Vagina (tissue), 2 donors: ENCODE results near the gene EZH2. TPM values are rescaled to one million over a fixed set of nuclear protein-coding genes. Genes with fewer than 3 reads are reported as not detected.

Experiments used
- DNase-seq, 2 donors: peaks; one replicate each; pipeline ENCODE4 v3.0.0-alpha.2; 2017; ENCODE audit errors: extremely low spot score in 2 of 2
- H3K27ac ChIP-seq: fragments of 200-600 bp; sonication (generic); one replicate; pipeline ENCODE4 v1.5.1; 2019
- H3K27me3 ChIP-seq: fragments of 200-600 bp; sonication (generic); one replicate; pipeline ENCODE4 v1.5.1; 2019
- H3K36me3 ChIP-seq, 2 donors: fragments of 200-600 bp; sonication (generic); one replicate each; pipeline ENCODE4 v1.5.1; 2017 to 2019
- H3K4me1 ChIP-seq: fragments of 200-600 bp; sonication (generic); one replicate; pipeline ENCODE4 v1.5.1; 2019
- H3K4me3 ChIP-seq, 2 donors: fragments of 200-600 bp; sonication (generic); 1 replicate in 1 of 2; 2 replicates in 1 of 2; pipeline ENCODE4 v1.5.1; 2016 to 2019
- H3K9me3 ChIP-seq: fragments of 200-600 bp; sonication (generic); one replicate; pipeline ENCODE4 v1.5.1; 2019
- CTCF ChIP-seq, 3 experiments: fragments of 450-650 bp in 2 of 3; fragments of 200-600 bp in 1 of 3; sonication (generic) in 1 of 3; IDR thresholded peaks; one replicate each; pipeline ENCODE4 v1.5.1; 2017 to 2019; ENCODE audit warnings: antibody characterized with exemption in 3 of 3, mild to moderate bottlenecking in 2 of 3, moderate library complexity in 2 of 3
- POLR2A ChIP-seq, 2 donors: fragments of 450-650 bp; IDR thresholded peaks; one replicate each; pipeline ENCODE4 v1.6.1; 2017; ENCODE audit warnings: antibody characterized with exemption in 2 of 2, mild to moderate bottlenecking in 2 of 2, moderate library complexity in 2 of 2
- POLR2AphosphoS5 ChIP-seq, 2 donors: sonication (generic); formaldehyde crosslinking; IDR thresholded peaks; one replicate each; pipeline ENCODE4 v1.9.0; 2017; ENCODE audit warnings: antibody characterized with exemption in 2 of 2, mild to moderate bottlenecking in 2 of 2, low read depth in 1 of 2; ENCODE audit not compliant: insufficient read depth in 1 of 2
- intact Hi-C: fragments of 100-400 bp; cut with DNase I; formaldehyde crosslinking; loops from one replicate; pipeline ENCODE4 v1.15.1; 2023
- total RNA-seq: library from RNA; depleted of rRNA; stranded (reverse); fragments of >200 nt; gene quantifications from one replicate; pipeline ENCODE4 v1.2.3, GENCODE V29; 2016

The EZH2 gene
- total RNA-seq, 1 donor from 2014 or later, result 7.9 TPM

DNA sequence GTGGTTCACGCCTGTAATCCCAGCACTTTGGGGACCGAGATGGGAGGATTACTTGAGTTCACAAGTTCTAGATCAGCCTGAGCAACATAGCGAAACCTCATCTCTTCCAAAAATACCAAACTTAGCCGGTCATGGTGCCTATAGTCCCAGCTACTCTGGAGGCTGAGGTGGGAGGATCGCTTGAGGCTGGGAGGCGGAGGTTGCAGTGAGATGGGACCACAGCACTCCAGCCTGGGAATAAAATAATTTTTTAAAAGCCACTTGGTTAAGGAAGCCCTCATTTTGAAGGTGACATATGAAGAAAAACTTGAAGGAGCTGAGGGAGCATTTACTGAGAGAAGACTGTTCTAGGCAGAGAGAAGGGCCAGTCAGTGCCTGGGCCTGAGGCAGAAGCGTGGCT, 4.2 kb upstream of the EZH2 start:
- no peak for DNase-seq
- TF ChIP-seq POLR2A (IDR thresholded peaks at IDR 0.05) (no peak), POLR2AphosphoS5 (IDR thresholded peaks at IDR 0.05; ENCODE audit: insufficient read depth in 1 of 2, low read depth in 1 of 2) (no peak), CTCF (IDR thresholded peaks at IDR 0.05) (no peak)
- intact Hi-C loops, result loop anchor here (10.0 kb wide), 1 partner anchor 77 kb away; no protein-coding TSS in a partner anchor

DNA sequence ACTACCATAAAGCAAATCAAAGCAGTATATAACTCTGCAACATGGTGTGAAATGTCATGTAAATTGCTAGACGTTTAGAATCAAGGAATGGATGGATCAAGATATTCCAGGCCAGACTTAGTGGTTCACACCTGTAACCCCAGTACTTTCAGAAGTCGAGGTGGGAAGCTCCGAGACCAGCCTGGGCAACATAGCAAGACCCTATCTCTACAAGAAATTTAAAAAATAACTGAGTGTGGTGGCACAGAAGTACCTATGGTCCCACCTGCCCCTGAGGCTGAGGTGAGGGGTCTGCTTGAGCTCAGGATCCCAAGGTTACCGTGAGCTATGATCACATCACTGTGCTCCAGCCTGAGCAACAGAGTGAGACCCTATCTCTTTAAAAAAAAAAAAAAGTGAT, 2.8 kb upstream of the EZH2 start:
- no peak overlapping the region for H3K27ac ChIP-seq
- H3K36me3 ChIP-seq, result no peaks in the 10 kb centered on the region
- H3K27me3 ChIP-seq, result no peaks in the 10 kb centered on the region
- TF ChIP-seq CTCF (IDR thresholded peaks at IDR 0.05), result no peak
- TF ChIP-seq POLR2AphosphoS5 (IDR thresholded peaks at IDR 0.05; ENCODE audit: insufficient read depth in 1 of 2, low read depth in 1 of 2), result no peak
- TF ChIP-seq POLR2A (IDR thresholded peaks at IDR 0.05), result no peak
- H3K9me3 ChIP-seq, result no peaks in the 10 kb centered on the region
- intact Hi-C loops, result loop anchor here (10.0 kb wide), 1 partner anchor 78 kb away; no protein-coding TSS in a partner anchor
- no peak overlapping the region for H3K4me3 ChIP-seq
- DNase-seq, result no peak
- H3K4me1 ChIP-seq, result peaks cover 18% of the 10 kb centered on the region

More for the DNA sequence above, 4.2 kb upstream of the EZH2 start:
- Histone ChIP-seq H3K4me3 (no peak overlapping the region), H3K27ac (no peak overlapping the region), H3K36me3 (no peaks in the 10 kb centered on the region), H3K9me3 (no peaks in the 10 kb centered on the region), H3K4me1 (peaks cover 6% of the 10 kb centered on the region), H3K27me3 (no peaks in the 10 kb centered on the region)

GRCh38 chr7:148884299-148885022, 370 bp upstream of the EZH2 start:
- H3K9me3 ChIP-seq, result no peaks in the 10 kb centered on the region
- TF ChIP-seq POLR2AphosphoS5 (IDR thresholded peaks at IDR 0.05; ENCODE audit: insufficient read depth in 1 of 2, low read depth in 1 of 2) (peak in 1 of 2 donors; percentile 79), CTCF (IDR thresholded peaks at IDR 0.05) (no peak), POLR2A (IDR thresholded peaks at IDR 0.05) (peak in 1 of 2 donors; percentile 66)
- H3K4me3 ChIP-seq, result peak overlapping the region; percentile 93 to 99
- DNase-seq, result peak in 1 of 2 donors; percentile 93
- no peaks in the 10 kb centered on the region for H3K36me3 ChIP-seq
- H3K27me3 ChIP-seq, result no peaks in the 10 kb centered on the region
- intact Hi-C loops, result loop anchor here (1.0 to 10.0 kb wide), 2 partner anchors 80 to 186 kb away; partner anchors contain the start of gene CUL1
- peak overlapping the region; percentile 84 for H3K27ac ChIP-seq
- H3K4me1 ChIP-seq, result peaks cover 18% of the 10 kb centered on the region

DNA sequence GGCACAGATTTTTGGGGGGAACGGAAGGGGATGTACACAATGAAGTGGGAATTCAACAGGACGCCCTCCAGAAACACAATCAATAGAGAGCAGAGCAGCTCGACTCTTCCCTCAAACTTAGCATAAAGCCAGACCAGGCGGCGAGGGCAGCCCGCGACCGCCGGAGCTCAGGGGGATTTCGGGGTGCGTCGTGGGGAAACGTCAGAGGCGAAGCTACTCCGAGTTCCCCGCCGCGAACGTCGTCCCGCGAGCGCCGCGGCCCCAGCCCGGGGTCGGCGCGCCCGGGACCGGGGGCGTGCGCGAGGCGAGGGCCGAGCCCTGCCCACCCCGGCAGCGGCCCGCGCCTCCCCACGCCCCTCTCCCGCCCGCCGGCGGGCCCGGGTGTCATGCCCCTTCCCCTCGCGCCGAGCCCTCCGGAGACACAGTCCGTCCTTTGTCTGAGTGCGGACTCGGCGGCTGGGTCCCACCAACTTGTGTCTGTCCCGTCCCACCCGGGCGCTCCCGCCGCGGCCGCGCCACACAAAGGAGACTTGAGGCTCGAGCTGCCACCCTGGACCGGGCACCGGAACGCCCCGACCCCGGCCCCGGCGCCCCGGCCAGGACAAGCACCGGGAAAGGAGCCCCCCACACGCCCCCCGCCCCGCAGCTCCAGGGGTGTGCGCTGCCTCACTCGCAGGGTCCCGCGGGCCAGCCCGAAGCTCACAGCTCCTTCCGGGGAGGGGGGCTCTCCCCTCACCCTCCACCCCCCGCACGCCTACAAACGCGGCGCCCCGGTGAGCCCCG, 634 bp downstream of the EZH2 start:
- TF ChIP-seq CTCF (IDR thresholded peaks at IDR 0.05) (no peak), POLR2A (IDR thresholded peaks at IDR 0.05) (no peak), POLR2AphosphoS5 (IDR thresholded peaks at IDR 0.05; ENCODE audit: insufficient read depth in 1 of 2, low read depth in 1 of 2) (no peak)
- H3K27me3 ChIP-seq, result no peaks in the 10 kb centered on the region
- no peak for DNase-seq
- intact Hi-C loops, result loop anchor here (1.0 to 10.0 kb wide), 2 partner anchors 81 to 185 kb away; partner anchors contain the start of gene CUL1
- H3K36me3 ChIP-seq, result no peaks in the 10 kb centered on the region
- H3K4me1 ChIP-seq, result peaks cover 18% of the 10 kb centered on the region
- peak overlapping the region; percentile 93 to 99 for H3K4me3 ChIP-seq
- peak overlapping the region; percentile 84 for H3K27ac ChIP-seq
- no peaks in the 10 kb centered on the region for H3K9me3 ChIP-seq
